Left lung (tissue), 10 donors: ENCODE data around the gene B4GALT1. TPM values are rescaled to one million over a fixed set of nuclear protein-coding genes. Genes with fewer than 3 reads are reported as not detected.

Source experiments
- ATAC-seq: fragments of 200-7000 bp; cut with Tn5 transposase; one replicate; pipeline ENCODE4 v1.9.1; 2020; ENCODE audit warnings: moderate library complexity
- DNase-seq, 4 donors: peaks; one replicate each; pipeline ENCODE4 v3.0.0-alpha.2; 2013 to 2020
- H3K27ac ChIP-seq, 2 donors: fragments of 200-600 bp; sonication (generic) in 1 of 2; one replicate each; pipeline versions ENCODE4 v1.5.0 to v1.8.0; 2020 to 2021
- H3K27me3 ChIP-seq, 2 donors: fragments of 200-600 bp; sonication (generic) in 1 of 2; one replicate each; pipeline versions ENCODE4 v1.5.0 to v1.8.0; 2020 to 2021
- H3K36me3 ChIP-seq, 2 donors: fragments of 200-600 bp; sonication (generic) in 1 of 2; one replicate each; pipeline versions ENCODE4 v1.5.0 to v1.8.0; 2020 to 2021
- H3K4me1 ChIP-seq, 2 donors: fragments of 200-600 bp; one replicate each; pipeline ENCODE4 v1.8.0; 2021
- H3K4me3 ChIP-seq, 2 donors: fragments of 200-600 bp; sonication (generic) in 1 of 2; one replicate each; pipeline versions ENCODE4 v1.5.0 to v1.8.0; 2020 to 2021; ENCODE audit warnings: mild to moderate bottlenecking in 1 of 2
- H3K9me3 ChIP-seq, 2 donors: fragments of 200-600 bp; sonication (generic) in 1 of 2; one replicate each; pipeline versions ENCODE4 v1.5.0 to v1.8.0; 2020 to 2021
- intact Hi-C, 2 donors: fragments of 100-400 bp; cut with DNase I; formaldehyde crosslinking; loops; one replicate each; pipeline versions ENCODE4 v1.11.2 to v1.14.2; 2022
- polyA plus RNA-seq, 6 donors: library from polyadenylated mRNA; unstranded; fragments of 120-200 nt; gene quantifications; one replicate each; pipeline ENCODE4 v1.2.1, GENCODE V29; 2013; ENCODE audit not compliant: insufficient read length in 6 of 6
- total RNA-seq, 2 donors: library from RNA; stranded (reverse); fragmentation: NEBNext Ultra II Directional; extraction: Animal tissue kit (Norgen Biotek cat#: 25700); gene quantifications; one replicate each; pipeline ENCODE4 v1.2.1, GENCODE V29; 2021
- TF ChIP-seq, protein P1 (sequence below), 2 donors: fragments of 200-600 bp; sonication (generic) in 1 of 2; IDR thresholded peaks; one replicate each; pipeline versions ENCODE4 v1.5.0 to v1.8.0; 2021; ENCODE audit warnings: antibody characterized with exemption in 2 of 2
- donor health status: DM: no; HTN: yes; CAD: no.
- donor health status: DM: no; HTN: no; CAD: no.

Gene B4GALT1
- total and polyA plus RNA-seq, 8 donors: 58.8 to 107 (median 76.0) TPM

DNA sequence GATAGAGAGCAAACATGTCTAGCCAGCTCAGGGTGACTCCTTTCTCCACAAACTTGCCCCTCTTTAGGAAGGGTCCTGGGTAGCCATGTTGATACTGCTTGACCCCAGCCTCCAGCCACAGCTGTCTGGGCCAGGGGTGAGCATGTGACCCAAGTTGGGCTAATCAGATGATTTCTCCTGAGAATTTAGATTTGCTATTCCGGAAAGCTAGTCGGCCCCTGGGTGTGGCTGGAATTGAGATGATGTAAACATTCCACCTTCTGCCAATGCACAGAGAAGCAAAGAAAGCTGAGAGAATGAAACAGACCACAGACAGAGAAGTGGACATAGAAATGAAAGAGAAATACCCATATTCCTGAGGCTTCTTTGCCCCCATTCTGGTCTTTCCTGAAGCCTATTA lies 17.8 kb upstream of the B4GALT1 start:
- no peak for ATAC-seq
- Histone ChIP-seq H3K27ac (no peak overlapping the region), H3K27me3 (no peaks in the 10 kb centered on the region), H3K4me3 (no peak overlapping the region), H3K4me1 (peaks cover 0 to 22% of the 10 kb centered on the region in 2 donors), H3K36me3 (no peaks in the 10 kb centered on the region), H3K9me3 (no peaks in the 10 kb centered on the region)
- TF ChIP-seq, protein P1, sequence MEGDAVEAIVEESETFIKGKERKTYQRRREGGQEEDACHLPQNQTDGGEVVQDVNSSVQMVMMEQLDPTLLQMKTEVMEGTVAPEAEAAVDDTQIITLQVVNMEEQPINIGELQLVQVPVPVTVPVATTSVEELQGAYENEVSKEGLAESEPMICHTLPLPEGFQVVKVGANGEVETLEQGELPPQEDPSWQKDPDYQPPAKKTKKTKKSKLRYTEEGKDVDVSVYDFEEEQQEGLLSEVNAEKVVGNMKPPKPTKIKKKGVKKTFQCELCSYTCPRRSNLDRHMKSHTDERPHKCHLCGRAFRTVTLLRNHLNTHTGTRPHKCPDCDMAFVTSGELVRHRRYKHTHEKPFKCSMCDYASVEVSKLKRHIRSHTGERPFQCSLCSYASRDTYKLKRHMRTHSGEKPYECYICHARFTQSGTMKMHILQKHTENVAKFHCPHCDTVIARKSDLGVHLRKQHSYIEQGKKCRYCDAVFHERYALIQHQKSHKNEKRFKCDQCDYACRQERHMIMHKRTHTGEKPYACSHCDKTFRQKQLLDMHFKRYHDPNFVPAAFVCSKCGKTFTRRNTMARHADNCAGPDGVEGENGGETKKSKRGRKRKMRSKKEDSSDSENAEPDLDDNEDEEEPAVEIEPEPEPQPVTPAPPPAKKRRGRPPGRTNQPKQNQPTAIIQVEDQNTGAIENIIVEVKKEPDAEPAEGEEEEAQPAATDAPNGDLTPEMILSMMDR (IDR thresholded peaks at IDR 0.05): no peak
- intact Hi-C loops: no loop called here
- no peak for DNase-seq

DNA sequence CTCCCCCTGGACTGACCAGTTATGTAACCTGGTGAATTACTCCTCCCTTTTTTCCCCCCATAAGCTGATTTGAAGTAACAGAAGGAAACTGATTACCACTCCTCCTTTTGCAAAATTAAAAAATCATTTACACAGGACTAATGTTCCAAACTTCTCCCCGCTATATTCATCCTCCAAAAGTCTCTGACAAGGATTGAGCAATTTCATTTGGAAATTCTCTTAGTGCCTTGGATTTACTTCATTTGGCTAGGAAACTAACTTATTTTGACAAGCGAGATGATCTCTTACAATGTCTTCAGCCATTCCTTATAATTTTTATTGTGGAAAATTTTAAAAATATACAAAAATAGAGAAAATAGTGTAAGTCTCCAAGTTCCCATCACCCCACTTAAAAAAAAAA lies 15.4 kb upstream of the B4GALT1 start:
- Histone ChIP-seq H3K4me3 (no peak overlapping the region), H3K36me3 (no peaks in the 10 kb centered on the region), H3K9me3 (no peaks in the 10 kb centered on the region), H3K27ac (no peak overlapping the region), H3K27me3 (no peaks in the 10 kb centered on the region), H3K4me1 (peaks cover 0 to 22% of the 10 kb centered on the region in 2 donors)
- no peak for DNase-seq
- ATAC-seq: no peak
- TF ChIP-seq, protein P1 (IDR thresholded peaks at IDR 0.05): no peak
- intact Hi-C loops: no loop called here

DNA sequence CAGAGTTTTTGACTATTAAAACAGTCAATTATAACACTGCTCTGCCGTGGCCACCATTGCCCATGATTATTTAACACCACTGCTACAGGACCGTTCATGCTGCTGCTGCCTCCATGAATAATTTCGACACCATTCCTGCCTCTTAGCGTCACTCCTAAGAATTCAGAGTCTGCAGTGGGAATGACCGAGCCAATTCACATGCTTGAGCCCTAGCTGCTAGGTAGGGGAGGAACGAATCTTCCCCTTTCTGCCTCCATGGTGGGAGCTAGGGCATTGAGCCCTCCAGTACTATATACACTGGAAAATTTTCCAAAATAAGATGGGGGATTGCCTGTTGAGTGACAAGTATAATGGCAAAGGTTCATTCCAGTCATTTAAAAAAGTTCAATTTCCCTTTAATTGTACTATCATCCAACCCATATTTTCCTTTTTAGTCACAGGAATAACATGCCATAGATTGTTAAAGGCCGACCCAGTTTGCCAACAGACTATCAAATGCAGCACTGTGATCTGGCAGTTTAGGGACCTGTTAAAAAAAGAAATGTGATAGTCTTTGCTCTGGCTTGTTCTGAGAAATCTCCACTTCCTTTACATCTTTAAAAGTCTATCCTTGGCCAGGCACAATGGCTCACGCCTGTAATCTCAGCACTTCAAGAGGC lies 13.5 kb upstream of the B4GALT1 start:
- intact Hi-C loops: no loop called here
- Histone ChIP-seq H3K4me3 (no peak overlapping the region), H3K27me3 (no peaks in the 10 kb centered on the region), H3K9me3 (no peaks in the 10 kb centered on the region), H3K36me3 (no peaks in the 10 kb centered on the region), H3K27ac (no peak overlapping the region), H3K4me1 (peaks cover 0 to 12% of the 10 kb centered on the region in 2 donors)
- TF ChIP-seq, protein P1 (IDR thresholded peaks at IDR 0.05): no peak
- ATAC-seq (no peak), DNase-seq (no peak)

DNA sequence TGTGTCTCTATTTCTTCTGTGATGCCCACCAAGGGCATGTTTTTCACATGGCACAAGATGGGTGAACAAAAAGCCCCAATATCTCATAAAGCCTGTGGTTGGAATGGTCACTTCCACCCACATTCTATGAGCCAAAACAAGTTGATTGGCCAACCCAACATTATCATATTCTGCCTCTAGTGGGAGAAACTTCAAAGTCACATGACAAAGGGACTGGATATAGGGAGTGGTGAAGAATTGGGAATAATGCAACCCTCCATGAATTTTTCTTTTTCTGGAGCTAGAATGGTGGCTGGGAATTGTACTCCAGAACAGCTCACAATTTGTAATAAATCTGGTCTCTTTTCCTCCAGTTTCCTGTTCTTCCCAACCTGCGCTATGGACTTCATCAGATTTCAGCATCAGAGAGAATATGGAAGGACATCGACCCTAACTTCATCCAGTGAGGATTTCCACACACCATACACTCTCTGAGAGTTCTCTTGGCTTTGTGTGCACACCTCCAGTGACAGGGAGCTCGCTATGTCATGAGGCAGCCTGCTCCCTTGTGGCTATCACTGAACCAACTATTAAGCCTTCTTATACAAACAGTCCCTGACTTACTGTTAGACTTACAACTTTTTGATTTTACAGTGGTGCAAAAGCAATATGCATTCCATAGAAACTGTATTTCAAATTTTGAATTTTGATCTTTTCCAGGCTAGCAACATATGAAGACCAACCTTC lies 12.0 kb upstream of the B4GALT1 start:
- no peaks in the 10 kb centered on the region for H3K27me3 ChIP-seq
- peaks cover 0 to 7% of the 10 kb centered on the region in 2 donors for H3K4me1 ChIP-seq
- intact Hi-C loops: loop anchor here in 1 of 2 donors (10.0 kb wide), 1 partner anchor 94 kb away; no protein-coding TSS in a partner anchor
- ATAC-seq: no peak
- H3K36me3 ChIP-seq: no peaks in the 10 kb centered on the region
- H3K27ac ChIP-seq: no peak overlapping the region
- no peak for DNase-seq
- TF ChIP-seq, protein P1 (IDR thresholded peaks at IDR 0.05): no peak
- no peaks in the 10 kb centered on the region for H3K9me3 ChIP-seq
- H3K4me3 ChIP-seq: no peak overlapping the region

DNA sequence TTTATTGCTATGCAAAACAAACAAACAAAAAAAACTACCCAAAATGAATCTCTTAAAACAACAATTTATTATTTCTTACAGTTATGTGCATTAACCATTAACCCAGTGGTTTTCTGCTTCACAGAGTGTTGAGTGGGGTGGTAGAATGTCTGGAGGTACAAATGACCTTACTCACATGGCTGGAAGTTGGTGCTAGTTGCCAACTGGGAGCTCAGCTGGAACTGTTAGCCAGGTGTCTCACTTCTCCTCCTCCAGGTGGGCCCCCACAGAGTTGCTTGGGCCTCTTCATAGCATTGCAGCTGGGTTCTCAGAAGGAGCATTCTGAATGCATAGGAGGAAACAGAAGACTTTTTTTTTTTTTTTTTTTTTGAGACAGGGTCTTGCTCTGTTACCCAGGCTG lies 10.5 kb upstream of the B4GALT1 start:
- H3K36me3 ChIP-seq: no peaks in the 10 kb centered on the region
- H3K27ac ChIP-seq: no peak overlapping the region
- H3K4me1 ChIP-seq: peaks cover 0 to 7% of the 10 kb centered on the region in 2 donors
- no peak overlapping the region for H3K4me3 ChIP-seq
- H3K9me3 ChIP-seq: no peaks in the 10 kb centered on the region
- intact Hi-C loops: loop anchor here in 1 of 2 donors (10.0 kb wide), 1 partner anchor 93 kb away; no protein-coding TSS in a partner anchor
- TF ChIP-seq, protein P1 (IDR thresholded peaks at IDR 0.05): no peak
- DNase-seq: no peak
- no peak for ATAC-seq
- no peaks in the 10 kb centered on the region for H3K27me3 ChIP-seq
